Activated CD4-positive, alpha-beta T cell treated with anti-CD3 and anti-CD28 coated beads, Interleukin-2, amount 50 U/mL, for 24 hours (primary cell): ENCODE measurements around the gene BCL2L1.
A peak's percentile ranks its signal among the peaks of the same experiment; 100 is the strongest.

ENCODE experiments used
- DNase-seq, 2 donors: peaks; one replicate each; pipeline ENCODE4 v3.0.0-alpha.2; 2020; ENCODE audit warnings: low read depth in 1 of 2, low spot score in 1 of 2

Gene BCL2L1

GRCh38 chr20:31731321-31731717, 8.7 kb upstream of the BCL2L1 start:
- DNase-seq = no peak

- DNase-seq = peak; percentile 94 to 95
Measured at GRCh38 chr20:31723319-31724078, 831 bp upstream of the BCL2L1 start.

GRCh38 chr20:31723069-31723318, 326 bp upstream of the BCL2L1 start:
- DNase-seq = no peak

GRCh38 chr20:31721408-31722256, 1.0 kb downstream of the BCL2L1 start:
- DNase-seq = no peak

- DNase-seq = no peak
Measured at GRCh38 chr20:31720486-31721407, 1.9 kb downstream of the BCL2L1 start.

- no peak for DNase-seq
Measured at GRCh38 chr20:31719644-31720485, 2.8 kb downstream of the BCL2L1 start.

GRCh38 chr20:31718952-31719643, 3.6 kb downstream of the BCL2L1 start:
- no peak for DNase-seq

GRCh38 chr20:31717478-31718201, 5.0 kb downstream of the BCL2L1 start:
- DNase-seq = peak in 1 of 2 donors; percentile 65

GRCh38 chr20:31716818-31717477, 5.7 kb downstream of the BCL2L1 start:
- DNase-seq = no peak

- DNase-seq = no peak
Measured at GRCh38 chr20:31716351-31716750, 6.3 kb downstream of the BCL2L1 start.

GRCh38 chr20:31715766-31716165, 6.9 kb downstream of the BCL2L1 start:
- DNase-seq = no peak

- no peak for DNase-seq
Measured at GRCh38 chr20:31713312-31714273, 9.1 kb downstream of the BCL2L1 start.

- no peak for DNase-seq
Measured at GRCh38 chr20:31712564-31713311, 9.9 kb downstream of the BCL2L1 start.

GRCh38 chr20:31712112-31712553, 10.5 kb downstream of the BCL2L1 start:
- no peak for DNase-seq

GRCh38 chr20:31711179-31712111, 11.2 kb downstream of the BCL2L1 start:
- DNase-seq = no peak
